SIG-M5 (cell line): Measurements from ENCODE around the gene B3GALT6.

Experiments used
- DNase-seq: peaks from one replicate; lab custom pipeline; 2025; lab: John Stamatoyannopoulos, UW

The B3GALT6 gene

GRCh38 chr1:1232796-1233566, 944 bp downstream of the B3GALT6 start:
- no peak for DNase-seq

- no peak for DNase-seq
These were observed 1.5 kb downstream of the B3GALT6 start for GRCh38 chr1:1233567-1233892.

GRCh38 chr1:1234180-1234808, 2.3 kb downstream of the B3GALT6 start:
- no peak for DNase-seq

- DNase-seq = no peak
These were observed 3.1 kb downstream of the B3GALT6 start for GRCh38 chr1:1235016-1235744.

GRCh38 chr1:1236176-1236763, 4.2 kb downstream of the B3GALT6 start:
- no peak for DNase-seq

GRCh38 chr1:1236945-1237873, 5.2 kb downstream of the B3GALT6 start:
- no peak for DNase-seq

GRCh38 chr1:1237874-1238701, 6.1 kb downstream of the B3GALT6 start:
- DNase-seq = no peak

- no peak for DNase-seq
These were observed 6.7 kb downstream of the B3GALT6 start for GRCh38 chr1:1238702-1239178.

- no peak for DNase-seq
These were observed 7.2 kb downstream of the B3GALT6 start for GRCh38 chr1:1239227-1239613.

GRCh38 chr1:1239614-1240347, 7.7 kb downstream of the B3GALT6 start:
- no peak for DNase-seq

GRCh38 chr1:1240348-1240732, 8.3 kb downstream of the B3GALT6 start:
- no peak for DNase-seq

GRCh38 chr1:1240822-1241587, 9.0 kb downstream of the B3GALT6 start:
- no peak for DNase-seq

- DNase-seq = no peak
These were observed 9.7 kb downstream of the B3GALT6 start for GRCh38 chr1:1241588-1242219.

GRCh38 chr1:1242461-1243265, 10.6 kb downstream of the B3GALT6 start:
- DNase-seq = no peak

- DNase-seq = no peak
These were observed 11.2 kb downstream of the B3GALT6 start for GRCh38 chr1:1243266-1243660.

GRCh38 chr1:1243807-1244191, 11.8 kb downstream of the B3GALT6 start:
- no peak for DNase-seq

GRCh38 chr1:1244192-1244811, 12.3 kb downstream of the B3GALT6 start:
- DNase-seq = no peak
